Measurements from ENCODE around the gene PPFIBP1. TPM values are rescaled to one million over a fixed set of nuclear protein-coding genes. Genes with fewer than 3 reads are reported as not detected.

The PPFIBP1 gene
- total RNA-seq, result 100 to 1,000 TPM in 3 of 6 donors, 10 to 100 TPM in 3; 67.5 to 129 (median 101) TPM

DNA sequence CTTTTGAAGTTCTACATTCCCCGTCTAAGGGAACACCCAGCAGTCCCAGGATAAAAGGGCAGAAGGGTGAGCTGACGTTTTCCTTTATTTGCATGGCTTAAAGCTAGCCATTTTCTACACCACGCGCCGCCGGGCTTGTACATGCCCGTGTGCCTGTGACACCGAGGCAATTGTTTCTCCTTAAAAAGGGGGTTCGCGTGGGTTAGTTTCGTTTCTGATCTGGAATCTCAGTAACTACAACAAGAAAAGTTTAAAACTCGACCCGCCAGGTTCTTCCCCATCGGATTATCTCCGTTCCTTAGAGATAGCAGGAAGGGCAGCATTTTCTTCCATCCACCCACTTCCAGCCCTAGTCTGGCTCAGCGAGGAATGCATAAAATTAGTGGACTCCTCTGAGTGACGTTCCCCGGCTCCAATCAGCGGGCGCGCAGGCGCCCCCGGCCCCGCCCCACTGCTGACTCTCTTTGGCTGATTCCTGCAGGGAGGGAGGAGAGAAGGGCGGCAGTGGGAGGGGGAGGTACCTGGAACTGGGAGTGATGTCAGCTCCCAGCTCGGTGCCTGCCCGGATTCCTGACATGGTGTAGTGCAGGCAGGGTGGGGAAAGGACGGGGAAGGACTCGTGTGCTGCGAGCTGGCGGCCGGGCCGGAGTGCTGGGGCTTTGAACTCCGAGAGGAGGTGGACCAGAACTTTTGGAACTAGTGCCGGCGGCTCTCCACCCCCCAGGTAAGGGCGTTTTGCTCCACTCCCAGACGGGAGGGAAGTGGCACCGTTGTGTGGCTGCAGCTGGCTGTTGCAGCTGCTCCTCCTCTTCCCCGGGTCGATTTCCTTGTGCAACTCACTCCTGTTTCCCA, at the start of gene PPFIBP1:
TSS of gene PPFIBP1 (plus strand) at position 565 of the 852 bp plus-strand sequence. CDS start 109,191 bp downstream, outside the sequence.
- DNase-seq (peak; percentile 99 to 100), ATAC-seq (ENCODE audit: low FRiP score in 2 of 2) (peak; percentile 99)
- Histone ChIP-seq H3K9me3 (no peaks in the 10 kb centered on the region), H3K4me1 (peaks cover 7 to 32% (median 26%) of the 10 kb centered on the region in 4 donors), H3K4me3 (peak within 1 kb of the TSS; percentile 56 to 81 (median 71)), H3K27me3 (no peaks in the 10 kb centered on the region), H3K27ac (peak within 1 kb of the TSS; percentile 88 to 96 (median 90)), H3K36me3 (no peaks in the 10 kb centered on the region)
- TF ChIP-seq EP300 (IDR thresholded peaks at IDR 0.05) (peak in 1 of 4 donors; percentile 29), POLR2A (IDR thresholded peaks at IDR 0.05) (peak in 3 of 4 donors; percentile 79 to 90 (median 84)), POLR2AphosphoS5 (IDR thresholded peaks at IDR 0.05) (peak; percentile 85 to 93), CTCF (IDR thresholded peaks at IDR 0.05) (peak in 3 of 6 experiments; percentile 17 to 54 (median 42))
- WGBS, 2 donors, result 0 to 1% methylated on average over 30 to 41 of the region's 41 CpGs

GRCh38 chr12:27474344-27474743, 49.7 kb upstream of the PPFIBP1 start:
- DNase-seq, result no peak
- TF ChIP-seq POLR2AphosphoS5 (IDR thresholded peaks at IDR 0.05), result no peak
- no peak for TF ChIP-seq CTCF (IDR thresholded peaks at IDR 0.05)
- no peak for TF ChIP-seq EP300 (IDR thresholded peaks at IDR 0.05)
- TF ChIP-seq POLR2A (IDR thresholded peaks at IDR 0.05), result no peak
- Histone ChIP-seq H3K4me1 (no peaks in the 10 kb centered on the region), H3K27me3 (no peaks in the 10 kb centered on the region), H3K4me3 (no peak overlapping the region), H3K27ac (no peak overlapping the region), H3K36me3 (no peaks in the 10 kb centered on the region), H3K9me3 (peaks cover 14 to 16% (median 15%) of the 10 kb centered on the region in 4 donors)
- no peak for ATAC-seq (ENCODE audit: low FRiP score in 2 of 2)
- 74 to 84% methylated on average over 3 of the region's 3 CpGs for WGBS, 2 donors

DNA sequence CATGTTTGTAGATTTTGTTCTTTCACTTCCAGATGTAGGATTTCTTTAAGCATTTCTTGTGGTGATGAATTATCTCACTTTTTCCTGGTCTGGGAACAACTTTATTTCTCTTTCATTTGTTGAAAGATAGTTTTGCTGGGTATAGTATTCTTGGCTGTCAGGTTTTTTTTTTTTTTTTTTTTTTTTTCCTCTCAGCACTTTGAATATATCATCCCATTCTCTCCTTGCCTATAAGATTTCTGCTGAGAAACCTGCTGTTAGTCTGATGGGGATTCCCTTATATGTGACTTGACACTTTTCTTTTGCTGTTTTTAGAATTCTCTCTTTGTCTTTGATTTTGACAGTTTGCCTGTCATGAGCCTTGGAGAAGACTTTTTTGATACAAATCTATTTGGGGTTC, 47.0 kb upstream of the PPFIBP1 start:
- Histone ChIP-seq H3K36me3 (no peaks in the 10 kb centered on the region), H3K4me3 (no peak overlapping the region), H3K27ac (no peak overlapping the region), H3K4me1 (no peaks in the 10 kb centered on the region), H3K27me3 (no peaks in the 10 kb centered on the region), H3K9me3 (peaks cover 14 to 16% (median 15%) of the 10 kb centered on the region in 4 donors)
- DNase-seq (no peak), ATAC-seq (ENCODE audit: low FRiP score in 2 of 2) (no peak)
- TF ChIP-seq POLR2A (IDR thresholded peaks at IDR 0.05) (no peak), EP300 (IDR thresholded peaks at IDR 0.05) (no peak), POLR2AphosphoS5 (IDR thresholded peaks at IDR 0.05) (no peak), CTCF (IDR thresholded peaks at IDR 0.05) (no peak)

- DNase-seq, result no peak
- no peak overlapping the region for H3K27ac ChIP-seq
- no peaks in the 10 kb centered on the region for H3K4me1 ChIP-seq
- no peaks in the 10 kb centered on the region for H3K36me3 ChIP-seq
- TF ChIP-seq POLR2AphosphoS5 (IDR thresholded peaks at IDR 0.05), result no peak
- TF ChIP-seq POLR2A (IDR thresholded peaks at IDR 0.05), result no peak
- TF ChIP-seq CTCF (IDR thresholded peaks at IDR 0.05), result no peak
- TF ChIP-seq EP300 (IDR thresholded peaks at IDR 0.05), result no peak
- H3K4me3 ChIP-seq, result no peak overlapping the region
- ATAC-seq (ENCODE audit: low FRiP score in 2 of 2), result peak in 1 of 2 donors; percentile 12
- H3K9me3 ChIP-seq, result peaks cover 14 to 16% (median 15%) of the 10 kb centered on the region in 4 donors
- no peaks in the 10 kb centered on the region for H3K27me3 ChIP-seq
These were observed 45.1 kb upstream of the PPFIBP1 start for GRCh38 chr12:27478949-27479348.

Data from upper lobe of left lung (tissue), 6 donors.